MM.1S (cell line): ENCODE results near the gene PTPRN2.

ENCODE experiments used
- EZH2 ChIP-seq: fragments of 300-600 bp; sonication (generic); optimal IDR thresholded peaks from 2 replicates; pipeline ENCODE3; 2017; ENCODE audit warnings: low read depth, mild to moderate bottlenecking, antibody characterized with exemption, low read length, mixed read lengths
- TF ChIP-seq, protein P1 (sequence below): fragments of 300-600 bp; sonication (generic); IDR thresholded peaks from 2 replicates; pipeline ENCODE4 v1.5.1; 2016; ENCODE audit warnings: antibody characterized with exemption, low read length, mixed read lengths

DNA sequence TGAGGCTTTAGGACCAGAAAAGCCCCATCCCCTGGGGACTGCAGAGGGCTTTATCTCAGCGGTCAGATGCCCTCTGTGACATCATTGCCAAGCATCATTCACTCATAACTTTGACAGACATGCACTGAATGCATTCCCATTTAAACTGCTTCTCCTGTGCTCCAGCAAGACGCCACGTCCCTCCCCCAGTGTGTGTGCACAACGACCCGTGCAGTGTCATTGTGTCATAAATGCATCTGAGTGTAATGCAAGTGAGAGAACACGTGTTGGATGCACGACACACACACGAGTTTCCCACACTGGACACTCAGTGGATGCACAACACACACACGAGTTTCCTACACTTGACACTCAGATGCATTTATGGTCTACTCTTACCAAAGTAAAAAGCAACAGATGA, 337.9 kb downstream of the PTPRN2 start:
- no peak for TF ChIP-seq EZH2
- TF ChIP-seq, protein P1, sequence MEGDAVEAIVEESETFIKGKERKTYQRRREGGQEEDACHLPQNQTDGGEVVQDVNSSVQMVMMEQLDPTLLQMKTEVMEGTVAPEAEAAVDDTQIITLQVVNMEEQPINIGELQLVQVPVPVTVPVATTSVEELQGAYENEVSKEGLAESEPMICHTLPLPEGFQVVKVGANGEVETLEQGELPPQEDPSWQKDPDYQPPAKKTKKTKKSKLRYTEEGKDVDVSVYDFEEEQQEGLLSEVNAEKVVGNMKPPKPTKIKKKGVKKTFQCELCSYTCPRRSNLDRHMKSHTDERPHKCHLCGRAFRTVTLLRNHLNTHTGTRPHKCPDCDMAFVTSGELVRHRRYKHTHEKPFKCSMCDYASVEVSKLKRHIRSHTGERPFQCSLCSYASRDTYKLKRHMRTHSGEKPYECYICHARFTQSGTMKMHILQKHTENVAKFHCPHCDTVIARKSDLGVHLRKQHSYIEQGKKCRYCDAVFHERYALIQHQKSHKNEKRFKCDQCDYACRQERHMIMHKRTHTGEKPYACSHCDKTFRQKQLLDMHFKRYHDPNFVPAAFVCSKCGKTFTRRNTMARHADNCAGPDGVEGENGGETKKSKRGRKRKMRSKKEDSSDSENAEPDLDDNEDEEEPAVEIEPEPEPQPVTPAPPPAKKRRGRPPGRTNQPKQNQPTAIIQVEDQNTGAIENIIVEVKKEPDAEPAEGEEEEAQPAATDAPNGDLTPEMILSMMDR = no peak
